Body of pancreas (tissue), 4 donors: ENCODE data around the gene ZC3H12C.

Experiments used
- CTCF ChIP-seq, 7 experiments: fragments of 450-650 bp in 4 of 7; fragments of 200-600 bp in 3 of 7; sonication (generic) in 3 of 7; IDR thresholded peaks; one replicate each; pipeline ENCODE4 v1.5.1; 2016 to 2019; ENCODE audit warnings: antibody characterized with exemption in 7 of 7
- POLR2A ChIP-seq, 3 donors: fragments of 450-650 bp; IDR thresholded peaks; one replicate each; pipeline ENCODE4 v1.6.1; 2016; ENCODE audit warnings: antibody characterized with exemption in 3 of 3, mild to moderate bottlenecking in 2 of 3

DNA sequence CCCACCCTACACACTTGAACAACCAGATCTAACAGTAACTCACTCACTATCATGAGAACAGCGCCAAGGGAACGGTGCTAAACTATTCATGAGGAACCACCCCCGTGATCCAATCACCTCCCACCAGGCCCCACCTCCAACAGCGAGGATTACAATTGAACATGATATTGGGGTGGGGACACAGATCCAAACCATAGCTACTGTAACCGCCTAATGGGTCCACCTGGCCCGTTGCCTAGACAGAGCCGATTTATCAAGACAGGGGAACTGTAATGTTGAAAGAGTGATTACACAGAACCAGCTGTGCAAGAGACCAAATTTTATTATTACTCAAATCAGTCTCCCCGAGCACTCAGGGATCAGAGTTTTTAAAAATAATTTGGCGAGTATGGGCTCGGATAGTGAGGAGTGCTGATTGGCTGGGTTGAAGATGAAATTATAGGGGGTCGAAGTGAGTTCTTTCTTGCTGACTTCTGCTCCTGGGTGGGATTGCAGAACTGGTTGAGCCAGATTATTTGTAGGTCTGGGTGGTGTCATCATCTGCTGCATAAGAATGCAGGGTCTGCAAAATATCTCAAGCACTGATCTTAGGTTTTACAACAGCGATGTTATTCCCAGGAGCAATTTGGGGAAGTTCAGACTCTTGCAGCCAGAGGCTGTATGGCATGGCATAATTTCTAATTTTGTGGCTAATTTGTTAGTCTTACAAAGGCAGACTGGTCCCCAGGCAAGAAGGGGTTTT lies 17.9 kb upstream of the ZC3H12C start:
- TF ChIP-seq CTCF (IDR thresholded peaks at IDR 0.05) (peak in 1 of 7 experiments; percentile 5), POLR2A (IDR thresholded peaks at IDR 0.05) (no peak)
